A549 treated with Mapracorat at 1 μM for 4 hours (cell line): ENCODE measurements around the gene TMEM200A. TPM values are rescaled to one million over a fixed set of nuclear protein-coding genes. Genes with fewer than 3 reads are reported as not detected.

Experiments used
- total RNA-seq: library from RNA; stranded (reverse); fragments of 200-300 nt; extraction: Qiagen RNA extraction; gene quantifications from 5 replicates; pipeline ENCODE4 v1.2.3, GENCODE V29; 2022

Gene TMEM200A
- total RNA-seq = 0.06 to 0.07 TPM in 2 of 5 replicates, not detected in the others

DNA sequence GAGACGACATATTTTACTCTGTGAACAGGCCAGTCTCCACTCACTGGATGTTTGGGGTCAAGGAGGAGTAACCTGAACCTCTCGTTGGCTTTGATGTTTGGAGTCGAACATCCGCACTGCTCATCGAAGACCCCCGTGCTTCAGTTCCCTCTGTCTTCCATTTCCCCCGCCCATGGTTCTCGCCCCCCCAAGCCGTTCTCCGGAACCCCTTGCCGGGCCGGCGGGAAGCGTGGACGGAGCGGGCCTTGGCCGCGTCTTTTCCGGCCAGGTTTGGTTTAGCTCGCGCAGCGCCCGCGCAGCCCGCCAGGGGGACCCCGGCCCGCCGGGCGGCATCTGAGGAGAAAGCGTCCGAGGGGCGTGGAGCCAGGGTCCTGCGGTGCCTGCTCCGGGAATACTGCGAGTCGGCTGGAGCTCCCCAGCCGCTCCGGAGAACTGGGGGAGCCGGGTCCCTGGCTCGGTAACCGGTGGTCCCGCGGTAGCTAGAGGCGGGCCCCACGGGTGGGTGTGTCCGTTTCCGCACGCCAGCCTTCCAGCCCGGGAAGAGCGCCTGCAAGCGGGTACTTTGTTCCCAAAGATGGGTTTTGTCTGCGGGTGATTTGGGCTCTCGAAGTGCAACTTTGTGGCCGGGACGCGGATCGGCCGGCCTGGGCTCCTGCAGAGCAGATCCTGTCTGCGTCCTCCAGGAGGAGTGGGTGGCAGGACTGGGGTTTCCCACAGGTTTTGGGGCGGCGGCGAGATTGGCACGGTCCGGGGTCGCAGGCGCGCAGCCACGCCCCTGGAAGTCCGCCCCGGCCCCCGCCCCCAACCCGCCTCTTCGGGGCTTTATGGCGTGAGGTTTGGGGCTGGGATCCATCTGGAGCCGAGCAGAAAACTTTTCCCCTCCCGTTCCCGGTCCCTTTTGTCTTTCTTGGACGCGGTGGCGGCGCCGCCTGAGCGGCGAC is at the start of gene TMEM200A:
TSS of gene TMEM200A (plus strand) at position 852 of the 941 bp plus-strand sequence. CDS start 74,406 bp downstream, outside the sequence.

Other genes with a start within 250 kb of the TMEM200A start
- not detected in 5 replicates for gene SAMD3, start 143.1 kb upstream of the TMEM200A start, total RNA-seq